ENCODE results near the gene DHX8.
"Not testable (repeated sequence)": the region's sequence is repeated elsewhere in the genome, so short reads cannot be mapped to it uniquely, and the experiment has no call there.

Gene DHX8

GRCh38 chr17:43454868-43455267 lies 28.9 kb upstream of the DHX8 start:
- H3K27ac ChIP-seq = no peak overlapping the region
- no peak for TF ChIP-seq ZFX (IDR thresholded peaks at IDR 0.05)
- TF ChIP-seq CTCF (conservative IDR thresholded peaks at IDR 0.05) = no peak

- no peak for TF ChIP-seq ZFX (IDR thresholded peaks at IDR 0.05)
- no peak for TF ChIP-seq CTCF (conservative IDR thresholded peaks at IDR 0.05)
- H3K27ac ChIP-seq = no peak overlapping the region
These were observed 27.7 kb upstream of the DHX8 start for GRCh38 chr17:43456029-43456428.

GRCh38 chr17:43456661-43457361 lies 27.0 kb upstream of the DHX8 start:
- no peak overlapping the region for H3K27ac ChIP-seq
- TF ChIP-seq ZFX (IDR thresholded peaks at IDR 0.05) (no peak), CTCF (conservative IDR thresholded peaks at IDR 0.05) (no peak)

GRCh38 chr17:43457362-43457692 lies 26.4 kb upstream of the DHX8 start:
- TF ChIP-seq ZFX (IDR thresholded peaks at IDR 0.05) (no peak), CTCF (conservative IDR thresholded peaks at IDR 0.05) (no peak)
- no peak overlapping the region for H3K27ac ChIP-seq

GRCh38 chr17:43459878-43460277 lies 23.9 kb upstream of the DHX8 start:
- H3K27ac ChIP-seq = not testable (repeated sequence)

GRCh38 chr17:43461185-43461584 lies 22.6 kb upstream of the DHX8 start:
- TF ChIP-seq ZFX (IDR thresholded peaks at IDR 0.05) = no peak
- no peak for TF ChIP-seq CTCF (conservative IDR thresholded peaks at IDR 0.05)
- H3K27ac ChIP-seq = no peak overlapping the region

- H3K27ac ChIP-seq = not testable (repeated sequence)
These were observed 21.2 kb upstream of the DHX8 start for GRCh38 chr17:43462569-43462968.

- no peak overlapping the region for H3K27ac ChIP-seq
- no peak for TF ChIP-seq ZFX (IDR thresholded peaks at IDR 0.05)
- TF ChIP-seq CTCF (conservative IDR thresholded peaks at IDR 0.05) = no peak
These were observed 20.5 kb upstream of the DHX8 start for GRCh38 chr17:43463241-43463640.

All from C4-2B (cell line).